Liver (tissue), 3 donors: ENCODE measurements around the gene NUCKS1.

Source experiments
- ATF3 ChIP-seq: IDR thresholded peaks from 2 replicates; pipeline ENCODE4 v1.6.1; 2016; ENCODE audit warnings: antibody characterized with exemption
- CTCF ChIP-seq: fragments of 150-350 bp; IDR thresholded peaks from 2 replicates; pipeline ENCODE4 v1.5.1; 2017; ENCODE audit warnings: improper control_type of control experiment, low read depth, low read length; ENCODE audit not compliant: missing input control
- HNF4G ChIP-seq: IDR thresholded peaks from 2 replicates; pipeline ENCODE4 v1.6.1; 2016; ENCODE audit warnings: antibody characterized with exemption
- MAX ChIP-seq: IDR thresholded peaks from 2 replicates; pipeline ENCODE4 v1.6.1; 2016; ENCODE audit warnings: antibody characterized with exemption
- RAD21 ChIP-seq, 2 donors: IDR thresholded peaks; 2 replicates each; pipeline ENCODE4 v1.6.1; 2016; ENCODE audit warnings: antibody characterized with exemption in 2 of 2, mild to moderate bottlenecking in 2 of 2
- REST ChIP-seq: IDR thresholded peaks from 2 replicates; pipeline ENCODE4 v1.6.1; 2016; ENCODE audit warnings: antibody characterized with exemption, mild to moderate bottlenecking
- YY1 ChIP-seq: IDR thresholded peaks from 2 replicates; pipeline ENCODE4 v1.6.1; 2016; ENCODE audit warnings: antibody characterized with exemption, mild to moderate bottlenecking
- ZBTB33 ChIP-seq: IDR thresholded peaks from 2 replicates; pipeline ENCODE4 v1.6.1; 2016; ENCODE audit warnings: antibody characterized with exemption
- donor health status: healthy.
- donor health status: healthy.

- no peak for TF ChIP-seq CTCF
- no peak for TF ChIP-seq ZBTB33
- TF ChIP-seq REST: no peak
- no peak for TF ChIP-seq MAX
- no peak for TF ChIP-seq HNF4G
- no peak for TF ChIP-seq RAD21 (IDR thresholded peaks at IDR 0.05)
- TF ChIP-seq YY1: no peak
- no peak for TF ChIP-seq ATF3
Observed at GRCh38 chr1:205667909-205668643, 81.9 kb downstream of the NUCKS1 start.
